Adrenal gland (tissue), 5 donors: ENCODE data around the gene CLSTN1.

Experiments
- POLR2A ChIP-seq, 2 donors: fragments of 450-650 bp; IDR thresholded peaks; one replicate each; pipeline ENCODE4 v1.6.1; 2017; ENCODE audit warnings: antibody characterized with exemption in 2 of 2, mild to moderate bottlenecking in 2 of 2, moderate library complexity in 1 of 2
- TF ChIP-seq, protein P1 (sequence below), 6 experiments: fragments of 450-650 bp in 4 of 6; fragments of 200-600 bp in 2 of 6; sonication (generic) in 1 of 6; IDR thresholded peaks; 1 replicate in 5 of 6; 2 replicates in 1 of 6; pipeline versions ENCODE4 v1.5.1 to v1.8.0; 2016 to 2021; ENCODE audit warnings: antibody characterized with exemption in 6 of 6, mild to moderate bottlenecking in 2 of 6, moderate library complexity in 1 of 6
- donor health status: DM: no; HTN: no; CAD: no.

DNA sequence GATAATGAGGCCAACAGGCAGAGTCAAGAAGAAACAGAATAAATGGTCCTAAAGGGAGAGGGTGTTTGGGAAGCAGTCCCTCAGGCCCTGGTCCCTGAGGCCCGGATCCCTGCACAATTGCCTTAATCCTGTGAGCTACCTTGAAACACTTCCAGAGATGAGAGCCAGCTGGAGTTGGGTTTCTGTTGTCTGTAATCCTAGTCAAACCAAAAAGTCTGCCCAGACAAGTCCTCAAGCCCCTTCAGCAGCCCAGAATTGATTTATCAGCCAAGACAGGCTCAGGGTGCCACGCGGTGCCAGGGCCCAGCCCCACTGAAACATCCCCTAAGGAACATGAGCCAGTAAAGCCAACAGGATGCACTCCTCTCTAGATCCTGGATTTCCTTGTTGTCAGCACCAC is 16.4 kb upstream of the CLSTN1 start:
- TF ChIP-seq, protein P1, sequence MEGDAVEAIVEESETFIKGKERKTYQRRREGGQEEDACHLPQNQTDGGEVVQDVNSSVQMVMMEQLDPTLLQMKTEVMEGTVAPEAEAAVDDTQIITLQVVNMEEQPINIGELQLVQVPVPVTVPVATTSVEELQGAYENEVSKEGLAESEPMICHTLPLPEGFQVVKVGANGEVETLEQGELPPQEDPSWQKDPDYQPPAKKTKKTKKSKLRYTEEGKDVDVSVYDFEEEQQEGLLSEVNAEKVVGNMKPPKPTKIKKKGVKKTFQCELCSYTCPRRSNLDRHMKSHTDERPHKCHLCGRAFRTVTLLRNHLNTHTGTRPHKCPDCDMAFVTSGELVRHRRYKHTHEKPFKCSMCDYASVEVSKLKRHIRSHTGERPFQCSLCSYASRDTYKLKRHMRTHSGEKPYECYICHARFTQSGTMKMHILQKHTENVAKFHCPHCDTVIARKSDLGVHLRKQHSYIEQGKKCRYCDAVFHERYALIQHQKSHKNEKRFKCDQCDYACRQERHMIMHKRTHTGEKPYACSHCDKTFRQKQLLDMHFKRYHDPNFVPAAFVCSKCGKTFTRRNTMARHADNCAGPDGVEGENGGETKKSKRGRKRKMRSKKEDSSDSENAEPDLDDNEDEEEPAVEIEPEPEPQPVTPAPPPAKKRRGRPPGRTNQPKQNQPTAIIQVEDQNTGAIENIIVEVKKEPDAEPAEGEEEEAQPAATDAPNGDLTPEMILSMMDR (IDR thresholded peaks at IDR 0.05): no peak
- no peak for TF ChIP-seq POLR2A (IDR thresholded peaks at IDR 0.05)
